ENCODE results near the gene SLAIN2.

SLAIN2 gene

GRCh38 chr4:48367016-48367415, 25.7 kb downstream of the SLAIN2 start:
- no peak for DNase-seq (ENCODE audit: low read depth)
- TF ChIP-seq CTCF (IDR thresholded peaks at IDR 0.05; ENCODE audit: low read depth, low read length, missing control alignments) = no peak

DNA sequence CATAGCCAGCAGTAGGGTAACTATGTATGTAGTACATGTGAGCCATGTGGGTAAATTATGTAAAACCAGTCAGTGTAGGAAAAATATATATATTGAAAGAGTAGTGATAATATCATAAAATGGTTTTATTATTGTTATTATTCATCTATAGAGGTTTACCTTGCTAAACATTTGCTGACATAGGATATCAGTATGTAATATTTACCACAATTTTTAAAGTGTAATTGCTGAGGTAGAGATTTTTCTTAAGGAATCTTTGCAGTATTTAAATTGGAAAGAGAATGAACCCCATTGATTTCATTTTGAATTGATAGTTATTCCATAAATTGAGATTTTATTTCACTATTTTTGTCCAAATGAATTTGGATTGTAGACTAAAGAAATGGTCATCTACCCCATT, 27.1 kb downstream of the SLAIN2 start:
- no peak overlapping the region for H3K4me3 ChIP-seq (ENCODE audit: low read depth, low read length)
- no peak for TF ChIP-seq CTCF (IDR thresholded peaks at IDR 0.05; ENCODE audit: low read depth, low read length, missing control alignments)
- DNase-seq (ENCODE audit: low read depth) = no peak

More at GRCh38 chr4:48367016-48367415, 25.7 kb downstream of the SLAIN2 start:
- no peak overlapping the region for H3K4me3 ChIP-seq (ENCODE audit: low read depth, low read length)

DNA sequence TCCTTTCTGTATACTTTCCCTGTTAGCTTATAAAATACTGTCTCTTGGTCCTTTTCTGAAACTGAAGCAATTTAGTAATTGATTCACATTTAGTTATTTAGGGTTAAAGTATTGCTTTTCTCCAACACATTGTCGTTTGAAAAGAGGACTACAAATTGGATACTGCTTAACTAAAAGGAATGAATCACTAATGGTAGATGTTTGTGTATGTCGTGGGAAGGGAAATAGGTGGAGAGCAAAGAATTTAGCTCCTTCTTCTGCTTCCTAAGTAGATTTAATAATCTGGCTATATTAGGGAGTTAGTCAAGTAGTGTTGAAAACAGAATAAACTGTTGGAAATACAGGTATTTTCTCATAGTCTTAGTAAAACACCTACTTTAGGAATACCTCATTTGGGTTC, 27.9 kb downstream of the SLAIN2 start:
- TF ChIP-seq CTCF (IDR thresholded peaks at IDR 0.05; ENCODE audit: low read depth, low read length, missing control alignments) = no peak
- no peak for DNase-seq (ENCODE audit: low read depth)
- H3K4me3 ChIP-seq (ENCODE audit: low read depth, low read length) = no peak overlapping the region

DNA sequence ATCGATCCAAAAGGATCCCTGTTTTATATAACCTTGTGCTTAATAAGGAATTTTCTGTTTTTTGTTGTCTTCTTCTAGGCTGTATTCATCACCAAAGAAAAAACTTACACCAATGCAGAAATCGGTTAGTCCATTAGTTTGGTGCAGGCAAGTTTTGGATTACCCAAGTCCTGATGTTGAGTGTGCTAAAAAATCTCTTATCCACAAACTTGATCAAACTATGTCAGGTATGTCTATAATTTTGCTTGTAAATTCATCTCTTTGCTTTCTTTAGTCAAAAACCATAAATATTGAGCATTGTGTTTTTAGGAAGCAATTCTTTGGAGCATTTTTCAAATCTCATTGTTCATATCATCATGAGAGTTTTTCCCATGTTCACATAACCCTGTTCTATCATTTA, 28.4 kb downstream of the SLAIN2 start:
- H3K4me3 ChIP-seq (ENCODE audit: low read depth, low read length) = no peak overlapping the region
- no peak for DNase-seq (ENCODE audit: low read depth)
- no peak for TF ChIP-seq CTCF (IDR thresholded peaks at IDR 0.05; ENCODE audit: low read depth, low read length, missing control alignments)

- no peak for TF ChIP-seq CTCF (IDR thresholded peaks at IDR 0.05; ENCODE audit: low read depth, low read length, missing control alignments)
- no peak overlapping the region for H3K4me3 ChIP-seq (ENCODE audit: low read depth, low read length)
- DNase-seq (ENCODE audit: low read depth) = no peak
These were observed 29.2 kb downstream of the SLAIN2 start for GRCh38 chr4:48370260-48371134.

DNA sequence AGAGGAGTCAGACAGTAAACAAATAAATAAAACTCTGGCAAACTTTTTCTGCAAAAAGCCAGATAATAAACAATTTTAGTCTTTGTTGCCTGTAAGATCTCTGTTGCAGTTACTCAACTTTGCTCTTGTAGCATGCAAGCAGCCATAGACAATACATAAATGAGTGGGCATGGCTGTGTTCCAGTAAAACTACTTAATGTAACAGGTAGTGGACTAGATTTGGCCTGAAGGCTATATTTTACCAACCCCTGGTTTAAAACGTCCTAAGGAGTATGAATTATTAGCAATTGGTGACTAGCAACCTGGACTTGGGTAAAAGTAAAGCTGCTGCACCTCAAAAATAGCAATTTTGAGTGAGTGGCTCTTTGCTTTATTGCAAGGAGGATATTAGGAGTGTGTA, 30.9 kb downstream of the SLAIN2 start:
- TF ChIP-seq CTCF (IDR thresholded peaks at IDR 0.05; ENCODE audit: low read depth, low read length, missing control alignments) = no peak
- no peak for DNase-seq (ENCODE audit: low read depth)
- no peak overlapping the region for H3K4me3 ChIP-seq (ENCODE audit: low read depth, low read length)
